Measurements from ENCODE around the gene TMEM69.

The TMEM69 gene

GRCh38 chr1:45647248-45648021, 40.5 kb upstream of the TMEM69 start:
- no peak for DNase-seq (ENCODE audit: extremely low spot score)
- POLR2A ChIA-PET: no interaction called here
- CTCF ChIA-PET: interaction anchor here (0.6 kb wide), 1 partner anchor 13 kb away, joined by 3 read pairs; no protein-coding TSS in a partner anchor
- TF ChIP-seq HDGF (IDR thresholded peaks at IDR 0.05; ENCODE audit: borderline replicate concordance) (no peak), FOXM1 (IDR thresholded peaks at IDR 0.05; ENCODE audit: borderline replicate concordance) (no peak), LEF1 (IDR thresholded peaks at IDR 0.05; ENCODE audit: borderline replicate concordance) (no peak), SUZ12 (IDR thresholded peaks at IDR 0.05) (no peak), BHLHE40 (IDR thresholded peaks at IDR 0.05; ENCODE audit: borderline replicate concordance) (no peak), SP1 (IDR thresholded peaks at IDR 0.05) (no peak), CTBP1 (IDR thresholded peaks at IDR 0.05; ENCODE audit: borderline replicate concordance) (no peak), FOXA1 (IDR thresholded peaks at IDR 0.05) (no peak), ARNT (IDR thresholded peaks at IDR 0.05) (no peak), ELF4 (IDR thresholded peaks at IDR 0.05) (no peak), FOXK2 (IDR thresholded peaks at IDR 0.05) (no peak), L3MBTL2 (conservative IDR thresholded peaks at IDR 0.05) (no peak), TARDBP (IDR thresholded peaks at IDR 0.05) (no peak), ZNF384 (IDR thresholded peaks at IDR 0.05) (no peak), NFRKB (IDR thresholded peaks at IDR 0.05) (no peak)
- TF ChIP-seq, protein P1, sequence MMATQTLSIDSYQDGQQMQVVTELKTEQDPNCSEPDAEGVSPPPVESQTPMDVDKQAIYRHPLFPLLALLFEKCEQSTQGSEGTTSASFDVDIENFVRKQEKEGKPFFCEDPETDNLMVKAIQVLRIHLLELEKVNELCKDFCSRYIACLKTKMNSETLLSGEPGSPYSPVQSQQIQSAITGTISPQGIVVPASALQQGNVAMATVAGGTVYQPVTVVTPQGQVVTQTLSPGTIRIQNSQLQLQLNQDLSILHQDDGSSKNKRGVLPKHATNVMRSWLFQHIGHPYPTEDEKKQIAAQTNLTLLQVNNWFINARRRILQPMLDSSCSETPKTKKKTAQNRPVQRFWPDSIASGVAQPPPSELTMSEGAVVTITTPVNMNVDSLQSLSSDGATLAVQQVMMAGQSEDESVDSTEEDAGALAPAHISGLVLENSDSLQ (IDR thresholded peaks at IDR 0.05): no peak

GRCh38 chr1:45654540-45655280, 33.3 kb upstream of the TMEM69 start:
- TF ChIP-seq FOXK2 (IDR thresholded peaks at IDR 0.05) (no peak), ARNT (IDR thresholded peaks at IDR 0.05) (no peak), SUZ12 (IDR thresholded peaks at IDR 0.05) (no peak), CTBP1 (IDR thresholded peaks at IDR 0.05; ENCODE audit: borderline replicate concordance) (no peak), HDGF (IDR thresholded peaks at IDR 0.05; ENCODE audit: borderline replicate concordance) (no peak), FOXM1 (IDR thresholded peaks at IDR 0.05; ENCODE audit: borderline replicate concordance) (no peak), SP1 (IDR thresholded peaks at IDR 0.05) (no peak), TARDBP (IDR thresholded peaks at IDR 0.05) (no peak), L3MBTL2 (conservative IDR thresholded peaks at IDR 0.05) (no peak), FOXA1 (IDR thresholded peaks at IDR 0.05) (no peak), BHLHE40 (IDR thresholded peaks at IDR 0.05; ENCODE audit: borderline replicate concordance) (no peak), ZNF384 (IDR thresholded peaks at IDR 0.05) (no peak), ELF4 (IDR thresholded peaks at IDR 0.05) (no peak), NFRKB (IDR thresholded peaks at IDR 0.05) (no peak)
- TF ChIP-seq, protein P1 (IDR thresholded peaks at IDR 0.05): no peak
- POLR2A ChIA-PET: no interaction called here
- CTCF ChIA-PET: no interaction called here
- DNase-seq (ENCODE audit: extremely low spot score): no peak

DNA sequence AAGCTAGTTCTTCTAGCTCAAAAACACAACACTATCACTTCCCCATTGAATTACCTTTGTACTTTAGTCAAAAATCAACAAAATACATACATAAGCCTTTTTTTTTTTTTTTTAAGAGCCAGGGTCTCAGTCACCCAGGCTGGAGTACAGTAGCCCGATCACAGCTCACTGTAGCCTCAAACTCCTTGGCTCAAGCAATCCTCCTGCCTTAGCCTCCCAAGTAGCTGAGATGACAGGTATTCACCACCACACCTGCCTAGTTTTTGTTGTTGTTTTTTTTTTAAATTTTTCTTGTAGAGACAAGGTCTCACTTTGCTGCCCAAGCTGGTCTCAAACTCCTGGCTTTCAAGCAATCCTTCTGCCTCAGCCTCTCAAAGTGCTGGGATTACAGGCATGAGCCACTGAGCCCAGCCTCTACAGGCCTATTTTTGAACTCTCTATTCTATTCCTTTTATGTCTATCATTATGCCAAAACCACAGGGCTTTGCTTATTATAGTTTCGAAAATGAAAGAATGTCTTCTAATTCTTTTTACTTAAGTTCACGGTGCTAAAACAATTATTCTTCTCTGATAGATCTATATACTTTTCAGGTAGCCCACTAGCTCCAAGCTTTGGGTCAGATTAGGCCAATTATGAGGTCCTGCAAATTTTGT, 31.3 kb upstream of the TMEM69 start:
- DNase-seq (ENCODE audit: extremely low spot score): no peak
- POLR2A ChIA-PET: no interaction called here
- TF ChIP-seq SUZ12 (IDR thresholded peaks at IDR 0.05): no peak
- TF ChIP-seq CTBP1 (IDR thresholded peaks at IDR 0.05; ENCODE audit: borderline replicate concordance): no peak
- no peak for TF ChIP-seq ARNT (IDR thresholded peaks at IDR 0.05)
- no peak for TF ChIP-seq HDGF (IDR thresholded peaks at IDR 0.05; ENCODE audit: borderline replicate concordance)
- no peak for TF ChIP-seq ZNF384 (IDR thresholded peaks at IDR 0.05)
- no peak for TF ChIP-seq ELF4 (IDR thresholded peaks at IDR 0.05)
- no peak for TF ChIP-seq FOXM1 (IDR thresholded peaks at IDR 0.05; ENCODE audit: borderline replicate concordance)
- no peak for TF ChIP-seq FOXK2 (IDR thresholded peaks at IDR 0.05)
- TF ChIP-seq TARDBP (IDR thresholded peaks at IDR 0.05): no peak
- TF ChIP-seq SP1 (IDR thresholded peaks at IDR 0.05): no peak
- TF ChIP-seq LEF1 (IDR thresholded peaks at IDR 0.05; ENCODE audit: borderline replicate concordance): no peak
- TF ChIP-seq L3MBTL2 (conservative IDR thresholded peaks at IDR 0.05): no peak
- TF ChIP-seq FOXA1 (IDR thresholded peaks at IDR 0.05): no peak
- TF ChIP-seq, protein P1 (IDR thresholded peaks at IDR 0.05): no peak
- CTCF ChIA-PET: no interaction called here

DNA sequence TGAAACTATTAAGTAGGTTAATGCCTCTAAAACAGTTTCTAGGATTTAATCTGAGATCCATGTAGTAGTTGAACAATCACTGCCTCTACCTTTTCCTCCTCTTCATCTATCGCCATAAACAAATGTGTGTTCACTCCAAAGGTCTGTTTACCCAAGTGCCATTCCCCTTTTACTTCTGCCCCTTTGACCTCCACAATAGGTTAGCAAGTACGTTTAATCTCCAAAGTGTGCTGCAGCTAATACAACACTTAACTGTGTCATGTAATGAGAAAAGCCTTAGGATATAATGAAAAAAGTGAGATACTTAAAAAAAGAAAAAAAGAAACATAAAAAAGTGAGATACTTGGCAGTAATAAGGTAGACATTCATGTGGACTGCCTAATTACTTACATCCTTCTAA, 29.8 kb upstream of the TMEM69 start:
- ChIA-PET CTCF (interaction anchor here (0.6 kb wide), 1 partner anchor 65 kb away, joined by 3 read pairs; no protein-coding TSS in a partner anchor), POLR2A (no interaction called here)
- DNase-seq (ENCODE audit: extremely low spot score): no peak
- TF ChIP-seq NFRKB (IDR thresholded peaks at IDR 0.05): no peak
- TF ChIP-seq L3MBTL2 (conservative IDR thresholded peaks at IDR 0.05): no peak
- no peak for TF ChIP-seq SUZ12 (IDR thresholded peaks at IDR 0.05)

DNA sequence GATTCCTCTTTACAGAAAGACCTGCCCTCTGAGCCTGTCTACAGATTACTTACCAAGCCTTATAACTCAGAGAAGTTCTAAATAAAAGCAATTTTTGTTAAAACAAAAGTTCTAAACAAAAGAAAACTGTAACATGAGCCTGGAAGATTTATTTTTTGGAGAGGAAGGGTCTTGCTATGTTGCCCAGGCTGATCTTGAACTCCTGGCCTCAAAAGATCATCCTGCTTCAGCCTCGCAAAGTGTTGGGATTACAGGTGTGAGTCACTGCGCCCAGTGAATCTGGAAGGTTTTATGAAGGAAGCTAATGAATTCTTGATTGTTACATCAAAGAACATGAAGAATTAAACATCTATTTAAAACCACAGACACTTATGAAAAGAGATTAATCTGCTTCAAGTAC, 28.8 kb upstream of the TMEM69 start:
- CTCF ChIA-PET: interaction anchor here (0.6 kb wide), 1 partner anchor 45 kb away, joined by 3 read pairs; no protein-coding TSS in a partner anchor
- DNase-seq (ENCODE audit: extremely low spot score): no peak
- POLR2A ChIA-PET: no interaction called here
- no peak for TF ChIP-seq TARDBP (IDR thresholded peaks at IDR 0.05)
- no peak for TF ChIP-seq SUZ12 (IDR thresholded peaks at IDR 0.05)
- no peak for TF ChIP-seq FOXM1 (IDR thresholded peaks at IDR 0.05; ENCODE audit: borderline replicate concordance)
- TF ChIP-seq L3MBTL2 (conservative IDR thresholded peaks at IDR 0.05): no peak
- TF ChIP-seq CTBP1 (IDR thresholded peaks at IDR 0.05; ENCODE audit: borderline replicate concordance): no peak
- no peak for TF ChIP-seq FOXA1 (IDR thresholded peaks at IDR 0.05)
- TF ChIP-seq HDGF (IDR thresholded peaks at IDR 0.05; ENCODE audit: borderline replicate concordance): no peak
- TF ChIP-seq ELF4 (IDR thresholded peaks at IDR 0.05): no peak
- no peak for TF ChIP-seq SP1 (IDR thresholded peaks at IDR 0.05)
- TF ChIP-seq ARNT (IDR thresholded peaks at IDR 0.05): no peak
- TF ChIP-seq FOXK2 (IDR thresholded peaks at IDR 0.05): no peak
- TF ChIP-seq, protein P1 (IDR thresholded peaks at IDR 0.05): no peak
- no peak for TF ChIP-seq LEF1 (IDR thresholded peaks at IDR 0.05; ENCODE audit: borderline replicate concordance)
- TF ChIP-seq ZNF384 (IDR thresholded peaks at IDR 0.05): no peak
- TF ChIP-seq NFRKB (IDR thresholded peaks at IDR 0.05): no peak
- no peak for TF ChIP-seq BHLHE40 (IDR thresholded peaks at IDR 0.05; ENCODE audit: borderline replicate concordance)
